Stimulated activated effector memory CD8-positive, alpha-beta T cell treated with anti-CD3 and anti-CD28 coated beads, Interleukin-12 subunit alpha, Interleukin-12 subunit beta, amount 100 ng/mL, for 72 hours (primary cell): Measurements from ENCODE around the gene PIGM.

ENCODE experiments used
- ATAC-seq: fragments of 150-1000 bp; cut with Tn5 transposase; 2 replicates; pipeline ENCODE4 v1.10.0; 2021
- DNase-seq, 2 donors: peaks; one replicate each; pipeline ENCODE4 v3.0.0; 2021 to 2022; ENCODE audit warnings: low spot score in 2 of 2
- H3K27ac Mint-ChIP-seq: one replicate; pipeline ENCODE4 v1.8.0; 2022; ENCODE audit warnings: mild to moderate bottlenecking, mixed read lengths
- H3K36me3 Mint-ChIP-seq: one replicate; pipeline ENCODE4 v1.8.0; 2022; ENCODE audit warnings: mild to moderate bottlenecking, mixed read lengths
- H3K4me1 Mint-ChIP-seq: one replicate; pipeline ENCODE4 v1.8.0; 2022; ENCODE audit warnings: mixed read lengths
- H3K4me3 Mint-ChIP-seq: one replicate; pipeline ENCODE4 v1.8.0; 2022; ENCODE audit warnings: mild to moderate bottlenecking, mixed read lengths
- H3K9me3 Mint-ChIP-seq: one replicate; pipeline ENCODE4 v1.8.0; 2022; ENCODE audit warnings: mixed read lengths

The PIGM gene

GRCh38 chr1:159977364-159978106 is 54.3 kb downstream of the PIGM start:
- no peak overlapping the region for H3K4me3 Mint-ChIP-seq
- DNase-seq (no peak), ATAC-seq (peak; percentile 51)
- no peak overlapping the region for H3K27ac Mint-ChIP-seq
- no peaks in the 10 kb centered on the region for H3K4me1 Mint-ChIP-seq
- no peaks in the 10 kb centered on the region for H3K36me3 Mint-ChIP-seq
- no peaks in the 10 kb centered on the region for H3K9me3 Mint-ChIP-seq
